HG03558 (cell line): ENCODE results near the gene TNFRSF4.
"Not testable (repeated sequence)": the region's sequence is repeated elsewhere in the genome, so short reads cannot be mapped to it uniquely, and the experiment has no call there.

Source experiments
- ATAC-seq: cut with Tn5 transposase; IDR thresholded peaks from one replicate; pipeline ENCODE4 v1.9.1; 2021; ENCODE audit warnings: moderate number of reproducible peaks; ENCODE audit not compliant: unreplicated experiment; ENCODE audit errors: extremely low read depth

TNFRSF4 gene

GRCh38 chr1:1213345-1214265 is at the start of gene TNFRSF4:
TNFRSF4 (minus strand) TSS chr1:1214153; CDS start chr1:1214127, 26 bp downstream.
- ATAC-seq, result no peak

- ATAC-seq, result no peak
These were observed 48.8 kb upstream of the TNFRSF4 start for GRCh38 chr1:1262758-1263157.

GRCh38 chr1:1262071-1262470 is 48.1 kb upstream of the TNFRSF4 start:
- no peak for ATAC-seq

DNA sequence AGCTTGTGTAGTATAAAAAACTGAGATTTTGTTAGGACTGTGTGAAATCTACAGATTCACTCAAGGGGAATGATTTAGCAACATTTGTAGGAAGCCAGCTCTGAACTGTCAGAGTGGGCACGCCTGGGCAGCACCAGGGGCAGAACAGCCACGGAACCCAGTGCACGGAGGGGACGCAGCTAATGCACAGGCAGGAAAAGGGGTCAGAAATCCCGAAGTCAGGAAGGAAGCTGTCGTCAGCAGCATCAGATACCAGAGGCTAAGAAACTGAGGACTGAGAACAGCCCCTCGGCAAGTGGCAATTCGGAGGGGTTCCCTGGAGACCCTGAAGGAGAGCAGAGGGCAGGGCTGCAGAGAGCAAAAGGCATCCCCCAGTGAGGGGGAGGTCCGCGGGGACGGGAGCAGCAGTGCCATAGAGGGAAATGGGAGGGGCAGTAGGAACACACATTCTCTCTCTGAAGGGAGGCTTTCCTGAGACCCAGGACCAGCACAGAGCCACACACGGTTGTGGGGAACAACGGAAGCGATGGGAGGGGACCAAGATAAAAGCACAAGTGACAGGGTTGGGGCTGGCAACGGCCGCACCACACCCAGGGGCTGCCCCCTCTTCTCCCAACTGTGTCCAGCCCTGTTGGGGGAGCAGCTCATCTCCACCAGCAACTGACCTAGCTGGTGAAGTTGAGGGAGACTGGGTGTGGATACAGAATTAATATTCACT is 47.0 kb upstream of the TNFRSF4 start:
- no peak for ATAC-seq

GRCh38 chr1:1259951-1260600 is 46.1 kb upstream of the TNFRSF4 start:
- no peak for ATAC-seq

- no peak for ATAC-seq
These were observed 45.6 kb upstream of the TNFRSF4 start for GRCh38 chr1:1259540-1259939.

- ATAC-seq, result no peak
These were observed 45.2 kb upstream of the TNFRSF4 start for GRCh38 chr1:1259119-1259488.

- ATAC-seq, result no peak
These were observed 43.3 kb upstream of the TNFRSF4 start for GRCh38 chr1:1256956-1257871.

DNA sequence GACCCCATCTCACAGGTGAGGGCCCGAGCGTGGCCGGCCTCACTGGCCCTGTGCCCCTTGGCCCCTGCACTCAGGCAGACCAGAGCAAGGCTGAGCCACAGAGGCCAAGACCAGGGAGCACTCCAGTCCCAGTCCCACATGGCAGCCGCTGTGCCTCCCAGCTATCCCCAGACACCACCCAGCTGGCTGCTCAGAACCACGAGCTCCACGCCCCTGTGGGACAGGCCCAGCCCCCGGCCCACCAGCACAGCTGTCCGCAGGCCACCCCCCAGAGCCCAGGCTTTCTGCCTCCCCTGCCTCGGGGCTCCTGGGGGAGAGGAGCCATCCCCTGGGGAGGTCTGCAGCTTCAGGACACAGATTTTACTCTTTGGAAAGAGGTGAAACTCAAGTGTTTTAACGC is 41.7 kb upstream of the TNFRSF4 start:
- ATAC-seq, result no peak

DNA sequence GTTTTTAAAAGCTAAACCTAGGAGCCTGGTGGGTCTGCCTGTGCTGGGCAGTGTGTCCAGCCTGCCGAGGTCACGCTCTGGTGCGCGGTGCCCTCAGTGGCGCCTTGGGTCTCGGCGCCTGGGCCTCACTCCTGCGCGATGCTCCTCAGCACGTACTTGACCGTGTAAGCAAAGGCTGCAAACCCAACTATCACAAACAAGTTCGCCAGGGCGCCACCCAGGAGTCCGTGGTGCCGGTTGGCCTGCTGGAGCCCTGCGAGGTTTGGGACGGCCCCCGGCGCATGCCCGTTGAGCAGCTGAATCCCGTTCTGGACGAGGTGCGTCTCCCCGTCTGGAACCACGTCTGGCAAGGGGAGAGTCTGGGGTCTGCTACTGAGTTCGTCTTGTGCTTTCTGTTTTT is 41.1 kb upstream of the TNFRSF4 start:
- no peak for ATAC-seq

- ATAC-seq, result no peak
These were observed 40.7 kb upstream of the TNFRSF4 start for GRCh38 chr1:1254667-1254998.

- no peak for ATAC-seq
These were observed 40.2 kb upstream of the TNFRSF4 start for GRCh38 chr1:1253972-1254666.

GRCh38 chr1:1253314-1253713 is 39.4 kb upstream of the TNFRSF4 start:
- ATAC-seq, result no peak

DNA sequence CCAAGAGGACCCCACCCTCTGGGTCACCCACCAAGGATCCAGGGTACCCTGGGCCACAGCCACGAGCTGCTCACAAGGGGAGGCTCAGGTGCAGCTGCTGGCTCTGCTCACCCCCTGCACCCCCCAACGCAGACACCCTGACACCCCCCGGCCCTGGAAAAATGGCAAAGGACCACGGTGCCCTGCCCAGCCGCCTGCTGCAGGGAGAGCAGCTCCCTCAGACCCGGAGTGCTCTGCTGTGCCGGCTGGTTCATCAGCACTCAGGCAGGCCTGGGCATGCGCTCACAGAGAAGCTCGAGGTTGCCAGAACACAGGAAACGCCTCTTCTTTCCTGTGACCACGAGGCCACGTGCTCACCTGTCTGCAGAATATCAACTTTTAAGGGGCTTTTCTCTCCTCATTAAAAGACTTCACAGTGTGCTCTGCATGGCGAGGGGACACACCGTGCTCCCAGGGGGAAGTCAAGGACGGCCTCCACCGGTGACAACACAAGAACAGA is 36.9 kb upstream of the TNFRSF4 start:
- peak; percentile 55 for ATAC-seq

- not testable (repeated sequence) for ATAC-seq
These were observed 34.3 kb upstream of the TNFRSF4 start for GRCh38 chr1:1248009-1248913.

DNA sequence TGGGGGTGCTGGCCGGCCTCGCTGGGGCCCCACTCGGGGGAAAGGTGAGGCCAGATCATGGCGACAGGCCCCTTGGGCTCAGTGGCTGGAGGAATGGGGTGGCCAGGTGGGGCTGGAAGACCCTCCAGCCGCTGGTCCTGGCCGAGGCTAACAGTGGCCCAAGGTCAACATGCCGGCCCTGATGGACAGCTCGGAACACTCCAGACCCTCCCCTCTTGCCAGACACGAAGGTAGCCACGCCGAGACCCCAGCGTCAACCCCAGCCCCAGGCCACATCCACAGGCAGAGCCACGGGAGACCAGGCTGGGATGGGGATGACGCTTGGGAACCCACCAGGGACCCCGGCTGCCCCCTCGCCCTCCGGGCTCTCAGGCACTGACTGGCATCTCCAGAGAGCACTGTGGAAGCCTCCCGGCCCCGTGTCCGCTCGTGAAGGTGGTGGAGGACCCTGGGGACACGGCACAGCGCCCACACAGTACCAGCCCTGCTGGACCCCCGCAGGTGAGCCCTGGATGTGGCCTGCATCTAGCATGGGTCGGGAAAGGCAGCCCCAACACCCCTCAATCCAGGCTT is 33.5 kb upstream of the TNFRSF4 start:
- ATAC-seq, result no peak

DNA sequence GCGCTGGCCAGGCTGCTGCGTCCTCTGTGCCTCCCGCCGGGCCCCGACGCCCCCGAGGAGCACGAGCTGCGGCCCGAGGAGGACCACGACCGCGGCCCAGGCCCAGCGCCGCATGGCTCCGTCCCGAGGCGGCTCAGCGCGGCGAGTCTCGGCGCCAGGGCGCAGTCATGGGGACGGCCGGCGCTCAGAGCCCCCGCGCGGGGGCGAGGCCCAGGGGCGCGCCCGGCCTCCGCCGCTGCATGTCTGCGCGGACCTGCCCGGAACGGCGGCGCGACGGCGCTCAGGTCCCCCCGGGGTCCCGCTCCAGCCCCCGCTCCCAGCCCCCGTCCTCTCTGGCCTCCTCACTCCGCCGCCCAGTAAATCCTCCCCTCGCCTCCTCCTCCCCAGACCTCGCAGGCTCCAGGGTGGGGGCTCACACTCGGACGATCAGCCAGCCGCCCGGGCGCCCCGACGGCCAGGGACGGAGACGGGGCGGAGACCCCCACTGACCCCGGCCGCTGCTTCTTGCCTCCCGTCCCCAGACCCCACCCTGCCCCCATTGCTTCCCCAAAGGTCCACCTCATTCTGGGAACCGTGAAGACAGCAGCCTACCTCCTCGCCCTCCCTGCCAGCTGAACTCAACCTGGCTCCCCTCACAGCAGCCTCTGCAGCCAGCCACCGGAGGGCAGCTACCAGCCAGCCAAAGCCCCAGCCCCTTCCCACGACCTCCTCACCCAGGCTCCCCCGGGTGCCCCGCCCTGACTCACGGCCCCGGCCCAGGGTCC is 32.8 kb upstream of the TNFRSF4 start, which contains the start of gene C1QTNF12:
TSS of gene C1QTNF12 (minus strand) at position 146 of the 764 bp plus-strand sequence. CDS start at position 114, 32 bp downstream.
- ATAC-seq, result no peak
